Uterus (tissue), 4 donors: ENCODE results near the gene EIF4E1B. TPM values are rescaled to one million over a fixed set of nuclear protein-coding genes. Genes with fewer than 3 reads are reported as not detected.
A peak's percentile ranks its signal among the peaks of the same experiment; 100 is the strongest.

Experiments used
- DNase-seq, 2 donors: peaks; one replicate each; pipeline ENCODE4 v3.0.0-alpha.2; 2019 to 2020
- H3K27ac ChIP-seq, 2 donors: fragments of 200-600 bp; sonication (generic); 1 replicate in 1 of 2; 2 replicates in 1 of 2; pipeline ENCODE4 v1.5.1; 2016 to 2018
- H3K27me3 ChIP-seq, 2 donors: fragments of 200-600 bp; sonication (generic); one replicate each; pipeline ENCODE4 v1.5.1; 2018 to 2019; ENCODE audit warnings: control low read depth in 1 of 2
- H3K36me3 ChIP-seq, 2 donors: fragments of 200-600 bp; sonication (generic); one replicate each; pipeline ENCODE4 v1.5.1; 2019; ENCODE audit warnings: control low read depth in 1 of 2
- H3K4me1 ChIP-seq, 2 donors: fragments of 200-600 bp; sonication (generic); one replicate each; pipeline ENCODE4 v1.5.1; 2018 to 2019; ENCODE audit warnings: control low read depth in 1 of 2
- H3K4me3 ChIP-seq, 2 donors: fragments of 200-600 bp; sonication (generic); 1 replicate in 1 of 2; 2 replicates in 1 of 2; pipeline ENCODE4 v1.5.1; 2018 to 2019; ENCODE audit warnings: mild to moderate bottlenecking in 1 of 2
- H3K9me3 ChIP-seq, 2 donors: fragments of 200-600 bp; sonication (generic); one replicate each; pipeline ENCODE4 v1.5.1; 2019; ENCODE audit warnings: control low read depth in 1 of 2
- POLR2A ChIP-seq, 2 donors: fragments of 450-650 bp; IDR thresholded peaks; one replicate each; pipeline ENCODE4 v1.6.1; 2016; ENCODE audit warnings: antibody characterized with exemption in 2 of 2, mild to moderate bottlenecking in 1 of 2, moderate library complexity in 1 of 2
- intact Hi-C: fragments of 100-400 bp; cut with DNase I; formaldehyde crosslinking; loops from one replicate; pipeline ENCODE4 v1.15.1; 2023; ENCODE audit warnings: low total_unique reads
- total RNA-seq, 4 donors: library from RNA; depleted of rRNA in 3 of 4; stranded (reverse); fragments of >200 nt in 3 of 4; gene quantifications; one replicate each; pipeline versions ENCODE4 v1.1.0 to v1.2.4, GENCODE V29; 2014 to 2023
- TF ChIP-seq, protein P1 (sequence below), 4 experiments: fragments of 200-600 bp in 2 of 4; fragments of 450-650 bp in 2 of 4; sonication (generic) in 2 of 4; IDR thresholded peaks; one replicate each; pipeline ENCODE4 v1.5.1; 2016 to 2019; ENCODE audit warnings: antibody characterized with exemption in 4 of 4, mild to moderate bottlenecking in 2 of 4, moderate library complexity in 1 of 4
- donor health status: DM: yes; HTN: yes; CAD: no.

EIF4E1B gene
- total RNA-seq, 4 donors from 2014 or later: not detected

- no peak overlapping the region for H3K27ac ChIP-seq
- no peaks in the 10 kb centered on the region for H3K36me3 ChIP-seq
- TF ChIP-seq, protein P1, sequence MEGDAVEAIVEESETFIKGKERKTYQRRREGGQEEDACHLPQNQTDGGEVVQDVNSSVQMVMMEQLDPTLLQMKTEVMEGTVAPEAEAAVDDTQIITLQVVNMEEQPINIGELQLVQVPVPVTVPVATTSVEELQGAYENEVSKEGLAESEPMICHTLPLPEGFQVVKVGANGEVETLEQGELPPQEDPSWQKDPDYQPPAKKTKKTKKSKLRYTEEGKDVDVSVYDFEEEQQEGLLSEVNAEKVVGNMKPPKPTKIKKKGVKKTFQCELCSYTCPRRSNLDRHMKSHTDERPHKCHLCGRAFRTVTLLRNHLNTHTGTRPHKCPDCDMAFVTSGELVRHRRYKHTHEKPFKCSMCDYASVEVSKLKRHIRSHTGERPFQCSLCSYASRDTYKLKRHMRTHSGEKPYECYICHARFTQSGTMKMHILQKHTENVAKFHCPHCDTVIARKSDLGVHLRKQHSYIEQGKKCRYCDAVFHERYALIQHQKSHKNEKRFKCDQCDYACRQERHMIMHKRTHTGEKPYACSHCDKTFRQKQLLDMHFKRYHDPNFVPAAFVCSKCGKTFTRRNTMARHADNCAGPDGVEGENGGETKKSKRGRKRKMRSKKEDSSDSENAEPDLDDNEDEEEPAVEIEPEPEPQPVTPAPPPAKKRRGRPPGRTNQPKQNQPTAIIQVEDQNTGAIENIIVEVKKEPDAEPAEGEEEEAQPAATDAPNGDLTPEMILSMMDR (IDR thresholded peaks at IDR 0.05): peak; percentile 62 to 79 (median 68)
- TF ChIP-seq POLR2A (IDR thresholded peaks at IDR 0.05): no peak
- no peaks in the 10 kb centered on the region for H3K9me3 ChIP-seq
- H3K4me1 ChIP-seq: no peaks in the 10 kb centered on the region
- intact Hi-C loops: no loop called here
- H3K27me3 ChIP-seq: peaks cover 0 to 4% of the 10 kb centered on the region in 2 donors
- peak; percentile 42 to 46 for DNase-seq
- H3K4me3 ChIP-seq: no peak overlapping the region
These were observed 27.6 kb downstream of the EIF4E1B start for GRCh38 chr5:176658007-176658599.

- Histone ChIP-seq H3K27me3 (peaks cover 0 to 5% of the 10 kb centered on the region in 2 donors), H3K36me3 (no peaks in the 10 kb centered on the region), H3K4me1 (no peaks in the 10 kb centered on the region), H3K4me3 (no peak overlapping the region), H3K27ac (no peak overlapping the region), H3K9me3 (no peaks in the 10 kb centered on the region)
- intact Hi-C loops: no loop called here
- DNase-seq: no peak
- TF ChIP-seq, protein P1 (IDR thresholded peaks at IDR 0.05): no peak
- no peak for TF ChIP-seq POLR2A (IDR thresholded peaks at IDR 0.05)
These were observed 28.5 kb downstream of the EIF4E1B start for GRCh38 chr5:176658817-176659511.

DNA sequence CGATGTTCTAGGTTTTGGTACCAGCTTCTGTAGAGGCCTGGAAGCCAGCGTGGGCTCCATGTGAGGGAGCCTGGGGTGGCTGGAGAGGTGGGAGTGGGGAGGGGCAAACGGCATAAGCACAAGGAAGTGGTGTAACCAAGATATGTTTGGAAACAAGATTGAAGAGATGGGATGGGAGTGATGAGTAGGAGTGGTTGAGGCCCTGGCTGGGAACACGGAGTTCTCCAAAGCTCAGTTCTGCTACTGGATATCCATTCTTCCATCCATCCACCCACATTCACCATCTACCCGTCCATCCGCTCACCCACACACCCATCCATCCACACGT is 29.0 kb downstream of the EIF4E1B start:
- Histone ChIP-seq H3K4me3 (no peak overlapping the region), H3K4me1 (no peaks in the 10 kb centered on the region), H3K27ac (no peak overlapping the region), H3K36me3 (no peaks in the 10 kb centered on the region), H3K27me3 (peaks cover 0 to 5% of the 10 kb centered on the region in 2 donors), H3K9me3 (no peaks in the 10 kb centered on the region)
- no peak for DNase-seq
- TF ChIP-seq, protein P1 (IDR thresholded peaks at IDR 0.05): no peak
- no peak for TF ChIP-seq POLR2A (IDR thresholded peaks at IDR 0.05)
- intact Hi-C loops: no loop called here

DNA sequence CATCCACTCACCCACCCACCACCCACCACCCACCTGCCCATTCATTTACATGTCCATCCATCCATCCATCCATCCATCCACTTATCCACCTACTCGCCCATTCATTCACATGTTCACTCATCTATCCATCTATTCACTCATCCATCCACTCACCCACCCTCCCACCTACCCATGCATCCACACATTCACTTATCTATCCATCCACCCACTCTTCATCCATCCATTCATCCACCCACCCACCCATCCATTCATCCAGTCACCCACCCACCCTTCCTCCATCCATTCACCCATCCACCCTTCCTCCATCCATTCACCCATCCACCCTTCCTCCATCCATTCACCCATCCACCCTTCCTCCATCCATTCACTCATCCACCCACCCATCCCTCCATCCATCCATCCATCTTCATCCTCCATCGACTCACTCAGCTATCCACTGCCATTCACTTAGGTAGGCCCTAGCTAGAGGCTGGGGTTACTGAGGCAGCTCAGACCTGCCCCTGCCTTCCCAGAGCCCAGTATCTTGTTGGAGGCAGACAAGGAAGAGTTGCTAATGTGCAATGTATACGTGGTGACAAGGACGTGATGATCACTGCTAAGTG is 29.5 kb downstream of the EIF4E1B start:
- Histone ChIP-seq H3K27ac (no peak overlapping the region), H3K36me3 (no peaks in the 10 kb centered on the region), H3K4me3 (no peak overlapping the region), H3K9me3 (no peaks in the 10 kb centered on the region), H3K27me3 (peaks cover 0 to 5% of the 10 kb centered on the region in 2 donors), H3K4me1 (no peaks in the 10 kb centered on the region)
- TF ChIP-seq, protein P1 (IDR thresholded peaks at IDR 0.05): no peak
- no peak for TF ChIP-seq POLR2A (IDR thresholded peaks at IDR 0.05)
- intact Hi-C loops: no loop called here
- no peak for DNase-seq

DNA sequence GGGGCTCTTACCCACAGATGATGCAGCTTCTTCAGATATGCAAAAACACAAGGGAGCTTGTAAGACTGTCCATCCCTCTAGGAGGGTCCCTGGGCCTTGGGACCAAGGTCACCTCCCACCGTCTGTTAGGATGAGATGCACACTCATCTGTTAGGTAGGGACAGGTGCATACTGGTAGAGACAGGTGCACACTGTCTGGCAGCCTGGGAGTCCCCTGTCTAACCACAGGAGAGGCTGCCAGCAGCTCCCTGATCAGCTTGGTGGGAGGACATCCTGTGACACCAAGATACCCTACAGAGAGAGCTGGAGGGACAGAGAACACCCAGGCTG is 30.0 kb downstream of the EIF4E1B start:
- Histone ChIP-seq H3K4me3 (no peak overlapping the region), H3K9me3 (no peaks in the 10 kb centered on the region), H3K27ac (no peak overlapping the region), H3K36me3 (no peaks in the 10 kb centered on the region), H3K27me3 (peaks cover 0 to 5% of the 10 kb centered on the region in 2 donors), H3K4me1 (no peaks in the 10 kb centered on the region)
- no peak for DNase-seq
- TF ChIP-seq, protein P1 (IDR thresholded peaks at IDR 0.05): no peak
- no peak for TF ChIP-seq POLR2A (IDR thresholded peaks at IDR 0.05)
- intact Hi-C loops: no loop called here
